MM.1S (cell line): ENCODE data around the gene FRAS1.
"Not testable (repeated sequence)": the region's sequence is repeated elsewhere in the genome, so short reads cannot be mapped to it uniquely, and the experiment has no call there.

Source experiments
- DNase-seq: peaks from one replicate; pipeline ENCODE4 v3.0.0-alpha.2; 2015
- H2AFZ ChIP-seq: fragments of 300-600 bp; sonication (generic); 2 replicates; pipeline ENCODE4 v1.6.0; 2016; ENCODE audit warnings: antibody characterized with exemption, low read length
- H3F3A ChIP-seq: fragments of 300-600 bp; sonication (generic); 2 replicates; pipeline ENCODE4 v1.6.1; 2016; ENCODE audit warnings: mild to moderate bottlenecking, antibody characterized with exemption, low read length, moderate library complexity, mixed read lengths; ENCODE audit not compliant: insufficient read depth
- H3K27ac ChIP-seq: fragments of 300-600 bp; sonication (generic); 2 replicates; pipeline ENCODE4 v1.5.1; 2016; ENCODE audit warnings: mild to moderate bottlenecking, low read length
- H3K27me3 ChIP-seq: fragments of 300-600 bp; sonication (generic); replicated peaks from 2 replicates; pipeline ENCODE4 v1.6.0; 2016; ENCODE audit warnings: low read length; ENCODE audit not compliant: insufficient read depth
- H3K36me3 ChIP-seq: fragments of 300-600 bp; sonication (generic); replicated peaks from 2 replicates; pipeline ENCODE4 v1.6.1; 2016; ENCODE audit warnings: mild to moderate bottlenecking, low read length, mixed read lengths; ENCODE audit not compliant: insufficient read depth
- H3K4me1 ChIP-seq: fragments of 300-600 bp; sonication (generic); 2 replicates; pipeline ENCODE4 v1.6.1; 2016; ENCODE audit warnings: low read length, mixed read lengths
- H3K4me2 ChIP-seq: fragments of 300-600 bp; sonication (generic); 2 replicates; pipeline ENCODE4 v1.6.0; 2016; ENCODE audit warnings: low read depth, low read length
- H3K4me3 ChIP-seq: fragments of 300-600 bp; sonication (generic); 2 replicates; pipeline ENCODE4 v1.5.1; 2016; ENCODE audit warnings: low read length, mixed read lengths
- H3K79me2 ChIP-seq: fragments of 300-600 bp; sonication (generic); 2 replicates; pipeline ENCODE4 v1.6.1; 2016; ENCODE audit warnings: mixed run types, low read length, mixed read lengths
- H3K9ac ChIP-seq: fragments of 300-600 bp; sonication (generic); 2 replicates; pipeline ENCODE4 v1.6.1; 2016; ENCODE audit warnings: low read length, mixed read lengths
- H3K9me2 ChIP-seq: fragments of 300-600 bp; sonication (generic); replicated peaks from 2 replicates; pipeline ENCODE4 v1.6.1; 2016; ENCODE audit warnings: mild to moderate bottlenecking, low read length, mixed read lengths; ENCODE audit not compliant: insufficient read depth
- H3K9me3 ChIP-seq: fragments of 300-600 bp; sonication (generic); replicated peaks from 2 replicates; pipeline ENCODE4 v1.6.1; 2016; ENCODE audit warnings: mild to moderate bottlenecking, low read length, mixed read lengths; ENCODE audit not compliant: insufficient read depth
- H4K20me1 ChIP-seq: fragments of 300-600 bp; sonication (generic); 2 replicates; pipeline ENCODE4 v1.6.1; 2016; ENCODE audit warnings: mild to moderate bottlenecking, low read length, moderate library complexity, mixed read lengths; ENCODE audit not compliant: insufficient read depth
- EZH2 ChIP-seq: fragments of 300-600 bp; sonication (generic); optimal IDR thresholded peaks from 2 replicates; pipeline ENCODE3; 2017; ENCODE audit warnings: low read depth, mild to moderate bottlenecking, antibody characterized with exemption, low read length, mixed read lengths
- EZH2phosphoT487 ChIP-seq: fragments of 300-600 bp; sonication (generic); IDR thresholded peaks from 2 replicates; pipeline ENCODE4 v1.6.1; 2018; ENCODE audit warnings: antibody characterized with exemption, low read length
- TF ChIP-seq, protein P1 (sequence below): fragments of 300-600 bp; sonication (generic); IDR thresholded peaks from 2 replicates; pipeline ENCODE4 v1.5.1; 2016; ENCODE audit warnings: antibody characterized with exemption, low read length, mixed read lengths

FRAS1 gene

DNA sequence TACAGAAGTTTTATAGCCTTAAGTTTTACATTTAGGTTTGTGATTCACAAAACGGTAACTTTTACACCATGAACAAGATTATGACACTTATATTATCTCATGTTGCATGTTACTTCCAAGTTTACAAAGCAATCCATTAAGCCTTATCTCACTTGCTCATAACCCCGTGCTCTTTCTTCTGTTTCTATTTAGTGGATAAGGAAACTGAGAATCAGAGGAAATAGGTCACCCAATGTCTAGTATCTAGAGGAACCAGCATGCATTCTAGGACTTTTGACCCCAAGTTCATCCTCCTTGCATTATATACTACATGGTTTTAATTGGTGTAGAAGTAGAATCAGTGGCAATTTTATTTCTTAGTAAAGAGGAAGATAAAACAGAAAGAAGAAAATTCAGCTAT lies 427.5 kb downstream of the FRAS1 start:
- no peaks in the 10 kb centered on the region for H3K27me3 ChIP-seq
- no peaks in the 10 kb centered on the region for H3K9me3 ChIP-seq
- no peak overlapping the region for H3K4me3 ChIP-seq
- TF ChIP-seq EZH2 (no peak), EZH2phosphoT487 (no peak)
- TF ChIP-seq, protein P1, sequence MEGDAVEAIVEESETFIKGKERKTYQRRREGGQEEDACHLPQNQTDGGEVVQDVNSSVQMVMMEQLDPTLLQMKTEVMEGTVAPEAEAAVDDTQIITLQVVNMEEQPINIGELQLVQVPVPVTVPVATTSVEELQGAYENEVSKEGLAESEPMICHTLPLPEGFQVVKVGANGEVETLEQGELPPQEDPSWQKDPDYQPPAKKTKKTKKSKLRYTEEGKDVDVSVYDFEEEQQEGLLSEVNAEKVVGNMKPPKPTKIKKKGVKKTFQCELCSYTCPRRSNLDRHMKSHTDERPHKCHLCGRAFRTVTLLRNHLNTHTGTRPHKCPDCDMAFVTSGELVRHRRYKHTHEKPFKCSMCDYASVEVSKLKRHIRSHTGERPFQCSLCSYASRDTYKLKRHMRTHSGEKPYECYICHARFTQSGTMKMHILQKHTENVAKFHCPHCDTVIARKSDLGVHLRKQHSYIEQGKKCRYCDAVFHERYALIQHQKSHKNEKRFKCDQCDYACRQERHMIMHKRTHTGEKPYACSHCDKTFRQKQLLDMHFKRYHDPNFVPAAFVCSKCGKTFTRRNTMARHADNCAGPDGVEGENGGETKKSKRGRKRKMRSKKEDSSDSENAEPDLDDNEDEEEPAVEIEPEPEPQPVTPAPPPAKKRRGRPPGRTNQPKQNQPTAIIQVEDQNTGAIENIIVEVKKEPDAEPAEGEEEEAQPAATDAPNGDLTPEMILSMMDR = no peak
- DNase-seq = no peak
- H3K36me3 ChIP-seq = no peaks in the 10 kb centered on the region
- no peaks in the 10 kb centered on the region for H3K4me1 ChIP-seq
- no peak overlapping the region for H3K27ac ChIP-seq
- H4K20me1 ChIP-seq = no peaks in the 10 kb centered on the region
- no peak overlapping the region for H3K4me2 ChIP-seq
- H3K9me2 ChIP-seq = no peaks in the 10 kb centered on the region
- H3K79me2 ChIP-seq = no peaks in the 10 kb centered on the region
- no peak overlapping the region for H2AFZ ChIP-seq
- H3K9ac ChIP-seq = no peak overlapping the region
- no peaks in the 10 kb centered on the region for H3F3A ChIP-seq

DNA sequence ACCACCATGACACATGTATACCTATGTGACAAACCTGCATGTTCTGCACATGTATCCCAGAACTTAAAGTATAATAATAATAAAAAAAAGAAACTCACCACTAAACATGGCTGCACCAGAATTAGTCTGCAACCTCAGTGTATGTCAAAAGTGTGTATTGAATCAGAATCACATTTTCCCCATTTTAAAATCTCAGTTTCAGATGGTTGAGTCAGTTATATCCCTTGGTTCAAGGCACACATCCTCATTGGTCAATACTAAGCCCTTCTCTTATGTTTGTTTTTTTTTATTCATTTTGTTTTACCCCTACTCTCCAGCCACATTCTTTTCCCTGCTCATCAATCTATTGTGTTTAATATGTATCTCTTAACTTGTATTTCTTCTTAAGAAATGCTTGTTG lies 436.6 kb downstream of the FRAS1 start:
- H3F3A ChIP-seq = no peaks in the 10 kb centered on the region
- no peak overlapping the region for H2AFZ ChIP-seq
- TF ChIP-seq, protein P1 = no peak
- TF ChIP-seq EZH2 (no peak), EZH2phosphoT487 (no peak)
- no peak overlapping the region for H3K9ac ChIP-seq
- H3K27ac ChIP-seq = no peak overlapping the region
- no peak for DNase-seq
- no peak overlapping the region for H3K4me3 ChIP-seq
- no peaks in the 10 kb centered on the region for H3K27me3 ChIP-seq
- H3K9me3 ChIP-seq = no peaks in the 10 kb centered on the region
- no peaks in the 10 kb centered on the region for H3K79me2 ChIP-seq
- no peaks in the 10 kb centered on the region for H3K4me1 ChIP-seq
- no peaks in the 10 kb centered on the region for H3K36me3 ChIP-seq
- H4K20me1 ChIP-seq = no peaks in the 10 kb centered on the region
- H3K9me2 ChIP-seq = no peaks in the 10 kb centered on the region
- H3K4me2 ChIP-seq = no peak overlapping the region

DNA sequence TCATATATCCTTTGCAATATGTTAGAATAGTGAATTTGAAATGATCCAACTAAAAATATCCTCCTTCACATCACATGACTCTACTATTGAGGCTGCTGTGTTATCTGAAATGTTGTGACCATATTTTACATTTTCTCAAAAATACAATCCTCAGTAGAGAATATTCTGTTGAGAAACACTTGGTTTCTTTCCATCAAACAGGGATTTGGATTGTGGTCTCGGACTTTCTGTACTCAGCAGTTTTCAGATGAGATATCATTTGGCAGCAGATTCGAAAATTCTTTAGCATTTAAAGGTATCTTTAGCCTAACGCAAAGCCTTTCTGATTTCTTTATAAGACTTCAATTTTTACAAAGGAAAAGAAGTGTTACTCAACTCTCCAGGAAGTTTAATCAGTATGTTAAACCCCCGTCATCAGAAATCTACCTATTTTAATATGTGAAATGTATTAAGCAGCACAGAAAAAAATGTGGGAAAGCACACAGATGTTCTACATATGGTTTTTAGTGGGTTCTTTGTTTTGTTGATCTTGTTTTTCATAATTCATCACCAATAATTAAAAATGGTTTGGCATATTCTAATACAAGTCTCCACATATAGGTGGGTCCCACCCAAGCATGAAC lies 439.0 kb downstream of the FRAS1 start:
- Histone ChIP-seq H3K4me2 (no peak overlapping the region), H3F3A (no peaks in the 10 kb centered on the region), H3K27ac (no peak overlapping the region), H2AFZ (no peak overlapping the region), H4K20me1 (no peaks in the 10 kb centered on the region), H3K4me1 (no peaks in the 10 kb centered on the region), H3K4me3 (no peak overlapping the region), H3K9me3 (no peaks in the 10 kb centered on the region), H3K9me2 (no peaks in the 10 kb centered on the region), H3K9ac (no peak overlapping the region), H3K27me3 (no peaks in the 10 kb centered on the region), H3K79me2 (no peaks in the 10 kb centered on the region), H3K36me3 (no peaks in the 10 kb centered on the region)
- no peak for DNase-seq
- TF ChIP-seq, protein P1 = no peak
- TF ChIP-seq EZH2 = no peak
- TF ChIP-seq EZH2phosphoT487 = no peak

DNA sequence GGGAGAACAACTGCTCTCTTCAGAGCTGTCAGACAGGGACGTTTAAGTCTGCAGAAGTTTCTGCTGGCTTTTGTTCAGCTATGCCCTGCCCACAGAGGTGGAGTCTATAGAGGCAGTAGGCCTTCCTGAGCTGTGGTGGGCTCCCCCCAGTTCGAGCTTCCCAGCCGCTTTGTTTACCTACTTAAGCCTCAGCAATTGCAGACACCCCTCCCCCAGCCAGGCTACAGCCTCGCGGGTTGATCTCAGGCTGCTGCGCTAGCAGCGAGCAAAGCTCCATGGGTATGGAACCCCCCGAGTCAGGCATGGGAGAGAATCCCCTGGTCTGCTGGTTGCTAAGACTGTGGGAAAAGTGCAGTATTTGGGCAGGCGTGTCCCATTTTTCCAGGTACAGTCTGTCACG lies 449.1 kb downstream of the FRAS1 start:
- H3K9me3 ChIP-seq, H3F3A ChIP-seq, H3K9ac ChIP-seq, H3K27me3 ChIP-seq, H3K36me3 ChIP-seq, H2AFZ ChIP-seq, H3K27ac ChIP-seq, H3K4me1 ChIP-seq, H3K4me2 ChIP-seq, DNase-seq, H3K9me2 ChIP-seq, H3K79me2 ChIP-seq, H3K4me3 ChIP-seq, H4K20me1 ChIP-seq: not testable (repeated sequence)
